ENCODE results near the gene ACTR6.
"Not testable (repeated sequence)": the region's sequence is repeated elsewhere in the genome, so short reads cannot be mapped to it uniquely, and the experiment has no call there.

The ACTR6 gene

GRCh38 chr12:100200463-100201181 lies at the start of gene ACTR6:
Gene ACTR6, plus strand, starts transcription at chr12:100200815. Its CDS starts 37 bp downstream, at chr12:100200852.
- DNase-seq (ENCODE audit: low read depth, low spot score) = peak; percentile 97

DNA sequence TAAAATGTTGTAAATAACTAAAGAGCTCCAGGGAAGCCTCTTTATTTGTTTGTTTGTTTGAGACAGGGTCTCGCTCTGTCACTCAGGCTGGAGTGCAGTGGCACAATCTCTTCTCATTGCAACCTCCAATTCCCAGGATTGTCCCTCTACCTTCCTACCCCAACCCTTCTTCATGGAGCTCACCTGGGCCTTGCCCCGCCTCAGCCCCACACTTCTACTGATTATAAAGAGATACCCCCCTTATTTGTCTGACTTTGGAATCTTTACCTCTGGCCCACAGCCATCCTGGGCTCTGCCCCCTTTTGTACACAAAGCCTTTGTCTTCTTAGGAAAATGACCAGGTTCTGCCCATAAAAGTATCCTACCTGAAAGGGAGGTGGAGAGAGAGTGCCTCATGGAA lies 48.8 kb upstream of the ACTR6 start:
- no peak for DNase-seq (ENCODE audit: low read depth, low spot score)

DNA sequence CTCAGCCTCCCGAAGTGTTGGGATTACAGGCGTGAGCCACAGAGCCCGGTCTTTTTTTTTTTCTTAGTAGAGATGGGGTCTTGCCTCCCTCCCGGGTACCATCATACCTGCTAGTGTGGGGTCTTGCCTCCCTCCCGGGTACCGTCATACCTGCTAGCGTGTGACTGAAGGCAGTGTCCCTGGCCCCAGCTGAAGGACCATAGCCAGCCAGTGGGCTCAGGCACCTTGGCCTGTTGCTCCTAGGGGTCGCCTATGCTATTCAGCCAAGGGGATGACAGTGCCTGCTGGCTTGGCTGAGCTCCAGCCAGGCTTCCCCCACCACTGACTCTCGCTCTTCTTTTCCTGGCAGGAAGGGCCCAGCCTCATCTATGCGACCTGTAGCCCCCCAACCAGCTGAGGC lies 47.5 kb upstream of the ACTR6 start:
- no peak for DNase-seq (ENCODE audit: low read depth, low spot score)

DNA sequence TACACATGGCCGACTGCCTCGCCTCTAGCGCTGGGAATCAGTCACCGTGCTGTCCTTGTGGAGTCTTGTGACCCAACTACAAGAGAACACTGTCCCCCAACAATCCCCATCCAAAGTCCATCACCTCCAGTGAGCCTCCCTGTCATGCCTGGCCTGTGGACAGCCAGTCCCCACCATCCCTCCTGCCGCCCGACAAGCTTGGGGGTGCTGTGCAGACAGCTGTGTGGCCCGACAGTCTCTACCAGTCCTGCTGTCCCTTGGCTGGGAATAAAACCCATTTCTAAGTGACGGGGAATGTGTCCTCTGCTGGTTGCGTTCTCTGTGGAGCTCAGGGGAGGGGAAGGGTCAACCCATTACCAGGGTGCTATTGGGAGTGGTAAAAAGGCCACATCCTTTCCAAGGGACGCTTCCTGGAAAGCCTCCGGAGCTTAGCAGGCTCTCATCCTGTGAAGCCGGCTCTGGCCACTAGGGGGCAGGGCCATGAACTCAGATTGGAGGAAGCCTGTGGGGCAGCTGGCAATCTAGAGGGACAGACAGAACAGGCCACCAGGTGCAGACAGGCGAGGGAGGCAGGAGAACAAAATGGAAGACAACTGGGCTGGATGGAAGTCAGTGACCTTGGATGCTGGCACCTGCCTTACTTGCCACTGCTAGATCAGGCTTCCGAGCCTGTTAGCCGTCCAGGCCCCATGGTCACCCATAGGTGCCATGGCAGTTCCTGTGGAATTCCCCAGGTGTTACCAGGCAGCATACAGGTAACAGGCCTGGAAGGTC lies 46.0 kb upstream of the ACTR6 start:
- peak; percentile 92 for DNase-seq (ENCODE audit: low read depth, low spot score)

GRCh38 chr12:100156731-100157426 lies 43.7 kb upstream of the ACTR6 start:
- DNase-seq (ENCODE audit: low read depth, low spot score) = no peak

DNA sequence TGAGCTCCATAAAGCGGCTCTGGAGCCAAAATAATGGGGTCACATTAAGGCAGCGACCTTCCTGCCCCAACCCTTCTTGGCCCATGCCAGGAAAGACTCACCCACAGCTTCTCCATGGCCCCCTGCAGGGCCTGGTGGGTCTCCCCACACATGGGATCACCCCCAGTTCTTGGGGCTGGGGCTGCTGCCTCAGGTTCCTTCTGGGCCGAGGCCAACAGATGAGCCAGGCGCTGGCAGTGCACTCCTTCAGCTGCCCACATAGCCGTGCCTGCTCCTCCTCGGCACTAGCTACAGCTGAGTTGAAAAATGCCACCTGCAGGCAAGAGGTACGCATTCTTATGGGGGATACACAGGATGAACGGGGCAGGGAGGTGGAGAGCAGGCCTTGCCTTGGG lies 43.2 kb upstream of the ACTR6 start:
- DNase-seq (ENCODE audit: low read depth, low spot score) = no peak

DNA sequence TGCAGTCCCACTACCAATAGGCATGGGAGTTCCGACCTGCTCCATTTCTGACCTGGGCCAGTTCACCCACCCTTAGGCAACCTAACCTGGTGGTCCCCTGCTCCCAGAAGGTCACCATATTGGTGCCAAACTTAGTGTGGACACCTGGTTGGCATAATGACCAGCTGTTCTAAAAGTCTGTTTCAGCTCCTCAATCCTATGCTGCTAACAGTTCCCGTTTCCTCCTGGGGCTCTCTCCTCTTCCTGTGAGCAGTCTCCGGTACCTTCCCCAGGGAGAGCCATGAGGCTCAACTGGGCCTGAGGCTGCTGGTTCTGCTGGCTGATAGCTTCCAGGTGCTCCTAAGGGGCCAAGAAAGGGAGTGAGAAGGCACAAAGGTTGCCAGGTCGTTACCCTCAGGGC lies 42.1 kb upstream of the ACTR6 start:
- DNase-seq (ENCODE audit: low read depth, low spot score) = no peak

DNA sequence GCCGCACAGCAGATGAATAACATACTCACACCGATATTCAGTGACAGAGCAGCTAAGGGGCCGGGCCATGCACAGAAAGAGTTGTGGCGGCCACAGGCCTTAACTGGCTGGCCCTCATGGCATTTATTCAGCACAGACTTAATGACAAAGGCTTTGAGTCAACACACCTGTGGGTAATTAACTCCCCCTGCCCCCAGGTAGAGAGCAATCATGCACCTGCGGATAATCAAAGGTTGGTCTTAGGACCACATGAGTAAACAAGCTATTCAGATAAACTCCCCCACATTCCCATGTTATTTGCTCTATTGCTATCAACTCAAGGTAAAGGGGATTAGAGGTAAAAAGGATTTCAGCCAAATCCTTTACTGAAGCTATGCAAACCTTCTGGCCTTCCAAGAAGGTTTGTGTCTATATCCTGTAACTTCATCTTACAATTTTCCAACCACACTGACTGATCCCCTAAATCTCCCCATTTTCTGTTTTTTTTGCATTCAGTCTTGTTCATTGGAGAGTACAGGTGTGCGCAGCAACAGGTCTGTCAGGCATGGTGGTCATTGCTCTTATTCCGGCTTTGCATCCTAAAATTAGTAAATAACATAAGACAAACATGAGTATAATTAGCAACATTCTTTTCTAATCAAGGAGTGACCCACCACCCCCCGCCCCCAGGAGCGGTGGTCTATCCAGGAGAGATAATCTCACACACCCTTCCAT lies 41.1 kb upstream of the ACTR6 start:
- no peak for DNase-seq (ENCODE audit: low read depth, low spot score)

DNA sequence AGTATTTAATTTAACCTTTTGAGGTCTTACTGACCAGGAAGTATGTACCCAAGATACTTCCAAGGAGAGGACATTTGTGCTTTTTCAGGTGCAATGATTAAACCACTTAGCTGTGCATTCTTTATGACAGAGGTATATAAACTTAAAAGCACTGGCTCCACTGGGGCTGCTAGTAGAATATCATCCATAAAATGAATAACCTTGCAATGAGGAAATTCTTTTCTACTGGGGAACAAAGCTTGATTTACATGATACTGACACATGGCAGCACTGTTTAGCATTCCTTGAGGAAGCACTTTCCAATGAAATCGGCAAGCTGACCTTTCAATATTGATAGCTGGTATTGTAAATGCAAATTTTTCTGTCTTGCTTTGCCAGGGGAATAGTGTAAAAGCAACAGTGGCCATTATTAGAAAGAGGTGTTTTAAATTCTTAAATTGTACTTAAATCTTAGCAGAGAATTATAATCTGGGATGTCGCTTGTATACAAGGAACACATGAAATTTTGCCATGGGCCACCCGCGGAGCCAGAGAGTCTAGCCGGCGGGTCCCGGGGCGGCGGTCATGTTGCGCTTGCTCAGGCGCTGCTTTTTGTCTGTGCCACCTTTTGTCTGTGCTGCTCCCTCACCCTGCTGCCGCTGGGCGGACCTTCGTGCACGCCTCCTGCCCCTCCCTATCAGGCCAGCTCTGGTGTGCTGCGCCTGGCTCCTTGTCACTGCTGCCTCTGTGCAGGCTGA lies 37.0 kb upstream of the ACTR6 start:
- peak; percentile 95 for DNase-seq (ENCODE audit: low read depth, low spot score)

GRCh38 chr12:100164153-100164704 lies 36.4 kb upstream of the ACTR6 start:
- DNase-seq (ENCODE audit: low read depth, low spot score) = no peak

DNA sequence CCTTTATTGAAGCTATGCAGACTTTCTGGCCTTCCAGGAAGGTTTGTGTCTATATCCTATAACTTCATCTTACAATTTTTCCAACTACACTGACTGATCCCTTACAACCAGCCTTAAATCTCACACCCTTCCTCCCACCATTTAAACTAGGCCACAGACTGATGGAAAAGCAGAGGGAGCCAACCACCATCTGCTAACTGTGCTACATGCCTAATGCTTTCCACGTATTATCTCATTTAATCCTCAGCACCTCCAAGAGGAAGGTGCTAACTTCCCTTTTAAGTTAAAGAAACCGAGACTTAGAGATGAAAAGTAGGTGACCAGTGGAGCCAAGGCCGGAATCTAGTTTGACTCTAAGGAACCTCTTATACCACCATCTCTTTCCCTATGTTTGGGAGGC lies 35.3 kb upstream of the ACTR6 start:
- DNase-seq (ENCODE audit: low read depth, low spot score) = no peak

DNA sequence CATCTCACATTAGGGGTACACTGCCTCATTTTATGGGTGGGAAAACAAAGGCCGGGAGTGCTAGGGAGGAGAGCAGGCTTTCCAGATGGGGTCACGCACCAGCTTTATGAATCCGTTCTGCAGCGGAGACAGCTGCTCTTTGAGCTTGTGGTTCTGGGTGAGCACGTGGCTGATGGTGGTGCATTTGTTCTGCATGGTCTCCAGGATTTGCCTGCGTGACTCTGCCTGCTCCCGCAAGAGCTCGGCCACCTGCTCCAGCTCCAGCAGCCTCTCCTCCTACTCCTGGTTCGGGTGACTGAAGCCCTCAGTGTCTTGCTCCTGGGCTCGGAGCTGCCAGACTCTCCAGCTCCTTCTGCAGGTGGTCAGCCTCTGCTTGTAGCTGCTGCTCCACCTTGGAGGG lies 34.4 kb upstream of the ACTR6 start:
- no peak for DNase-seq (ENCODE audit: low read depth, low spot score)

DNA sequence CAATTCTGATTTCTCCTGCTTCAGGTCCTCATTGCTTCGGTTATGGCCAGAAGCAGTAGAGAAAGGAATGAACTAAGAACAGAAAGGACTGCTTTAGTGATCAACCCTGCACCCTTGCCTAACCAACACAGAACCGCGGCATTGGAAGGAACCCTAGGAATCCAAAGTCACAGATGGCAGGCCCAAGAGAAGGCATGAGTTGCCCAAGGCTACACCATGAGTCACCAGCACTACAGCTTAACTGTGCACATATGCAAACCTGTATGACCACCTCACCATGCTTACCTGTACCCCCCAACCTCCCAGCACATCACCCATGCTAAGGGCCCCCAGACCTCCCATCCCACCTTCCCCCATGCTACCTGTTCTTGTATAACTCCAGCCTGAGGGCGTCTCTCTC lies 32.1 kb upstream of the ACTR6 start:
- DNase-seq (ENCODE audit: low read depth, low spot score) = peak; percentile 39

- no peak for DNase-seq (ENCODE audit: low read depth, low spot score)
Measured at GRCh38 chr12:100169345-100169744, 31.3 kb upstream of the ACTR6 start.

GRCh38 chr12:100170313-100170858 lies 30.2 kb upstream of the ACTR6 start:
- DNase-seq (ENCODE audit: low read depth, low spot score) = peak; percentile 64

DNA sequence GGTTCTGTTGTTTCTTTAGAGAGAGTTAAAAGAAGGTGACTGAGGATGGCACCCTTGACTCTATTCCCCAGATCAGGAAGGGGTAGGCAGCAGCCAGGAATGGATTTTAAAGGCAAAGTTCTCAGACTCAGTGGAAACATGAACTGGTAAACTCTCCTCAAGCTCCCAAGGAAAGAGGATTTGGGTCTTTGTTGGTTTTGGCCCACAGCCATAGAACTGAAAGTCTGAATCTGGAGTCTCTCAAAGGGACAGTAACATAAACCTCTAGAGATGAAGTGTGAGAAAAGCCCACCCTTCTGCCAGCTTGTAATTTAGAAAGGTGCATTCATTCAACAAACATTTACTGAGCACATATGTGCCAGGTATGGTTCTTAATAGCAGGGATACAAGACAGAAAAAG lies 29.4 kb upstream of the ACTR6 start:
- DNase-seq (ENCODE audit: low read depth, low spot score) = no peak

DNA sequence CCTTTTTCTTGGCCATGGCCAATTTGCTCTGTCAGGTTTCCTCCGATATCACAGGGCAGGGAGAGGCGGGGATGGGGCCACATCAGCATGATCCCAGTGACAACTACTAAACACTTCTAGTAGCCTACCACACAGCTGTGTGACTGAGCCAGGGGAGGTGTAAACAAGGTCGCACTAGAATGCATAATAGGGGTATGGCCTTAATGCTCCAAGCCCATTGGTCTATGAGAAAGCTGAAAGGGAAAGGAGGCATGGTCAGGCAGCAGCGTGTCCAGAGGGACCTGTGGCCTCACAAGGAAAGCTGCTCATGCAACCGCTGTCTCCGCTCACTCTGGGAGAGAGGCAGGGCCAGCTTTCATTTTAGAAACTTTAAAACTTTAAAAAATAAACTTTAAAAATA lies 27.5 kb upstream of the ACTR6 start:
- DNase-seq (ENCODE audit: low read depth, low spot score) = no peak

- no peak for DNase-seq (ENCODE audit: low read depth, low spot score)
Measured at GRCh38 chr12:100174495-100174894, 26.1 kb upstream of the ACTR6 start.

- not testable (repeated sequence) for DNase-seq (ENCODE audit: low read depth, low spot score)
Measured at GRCh38 chr12:100176493-100176892, 24.1 kb upstream of the ACTR6 start.

GRCh38 chr12:100179252-100179651 lies 21.4 kb upstream of the ACTR6 start:
- DNase-seq (ENCODE audit: low read depth, low spot score) = no peak
